Colonic mucosa (tissue), 4 donors: ENCODE data around the gene CCNB2. TPM values are rescaled to one million over a fixed set of nuclear protein-coding genes. Genes with fewer than 3 reads are reported as not detected.
A peak's percentile ranks its signal among the peaks of the same experiment; 100 is the strongest.
"Not testable (repeated sequence)": the region's sequence is repeated elsewhere in the genome, so short reads cannot be mapped to it uniquely, and the experiment has no call there.

ENCODE experiments used
- DNase-seq: peaks from one replicate; pipeline ENCODE4 v3.0.0-alpha.2; 2020
- H3K27ac ChIP-seq: fragments of 200-600 bp; one replicate; pipeline ENCODE4 v1.8.0; 2021
- H3K27me3 ChIP-seq: fragments of 200-600 bp; one replicate; pipeline ENCODE4 v1.8.0; 2021
- H3K36me3 ChIP-seq: fragments of 200-600 bp; one replicate; pipeline ENCODE4 v1.8.0; 2021
- H3K4me1 ChIP-seq: fragments of 200-600 bp; one replicate; pipeline ENCODE4 v1.8.0; 2021; ENCODE audit warnings: mild to moderate bottlenecking
- H3K4me3 ChIP-seq: fragments of 200-600 bp; one replicate; pipeline ENCODE4 v1.8.0; 2021
- H3K9ac ChIP-seq, 2 donors: one replicate each; pipeline ENCODE4 v1.7.0; 2013; ENCODE audit warnings: control low read depth in 2 of 2, low read depth in 2 of 2, low read length in 2 of 2
- H3K9me3 ChIP-seq: fragments of 200-600 bp; one replicate; pipeline ENCODE4 v1.8.0; 2021
- intact Hi-C: fragments of 100-400 bp; cut with DNase I; formaldehyde crosslinking; loops from one replicate; pipeline ENCODE4 v1.14.1; 2022
- total RNA-seq, 2 donors: library from RNA; stranded (reverse); fragmentation: NEBNext Ultra II Directional in 1 of 2; extraction: Animal tissue kit (Norgen Biotek cat#: 25700) in 1 of 2; gene quantifications; one replicate each; pipeline ENCODE4 v1.2.1, GENCODE V29; 2021
- TF ChIP-seq, protein P1 (sequence below): fragments of 200-600 bp; IDR thresholded peaks from one replicate; pipeline ENCODE4 v1.8.0; 2022; ENCODE audit warnings: antibody characterized with exemption, mild to moderate bottlenecking
- donor health status: healthy.
- donor health status: DM: no; HTN: no; CAD: no.
- donor health status: DM: no; HTN: no; CAD: no.

CCNB2 gene
- total RNA-seq, 2 donors from 2014 or later = 22.7 to 64.0 TPM

DNA sequence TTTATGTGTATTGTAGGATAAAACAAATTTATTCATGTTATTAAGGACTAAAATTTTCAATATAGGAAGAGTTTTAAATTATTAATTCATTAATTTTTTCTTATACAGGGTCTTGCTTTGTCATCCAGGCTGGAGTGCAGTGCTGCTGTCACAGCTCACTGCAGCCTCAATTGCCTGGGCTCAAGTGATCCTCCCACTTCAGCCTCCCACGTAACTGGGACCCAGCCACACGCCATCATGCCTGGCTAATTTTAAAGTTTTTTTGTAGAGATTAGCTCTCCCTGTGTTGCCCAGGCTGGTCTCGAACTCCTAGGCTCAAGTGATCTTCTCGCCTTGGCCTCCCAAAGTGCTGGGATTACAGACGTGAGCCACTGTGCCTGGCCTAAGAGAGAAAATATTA is 14.7 kb downstream of the CCNB2 start:
- DNase-seq = no peak
- Histone ChIP-seq H3K4me3 (no peak overlapping the region), H3K36me3 (no peaks in the 10 kb centered on the region), H3K4me1 (peaks cover 4% of the 10 kb centered on the region), H3K9me3 (no peaks in the 10 kb centered on the region), H3K27me3 (no peaks in the 10 kb centered on the region), H3K27ac (no peak overlapping the region), H3K9ac (no peak overlapping the region)
- intact Hi-C loops = no loop called here
- TF ChIP-seq, protein P1, sequence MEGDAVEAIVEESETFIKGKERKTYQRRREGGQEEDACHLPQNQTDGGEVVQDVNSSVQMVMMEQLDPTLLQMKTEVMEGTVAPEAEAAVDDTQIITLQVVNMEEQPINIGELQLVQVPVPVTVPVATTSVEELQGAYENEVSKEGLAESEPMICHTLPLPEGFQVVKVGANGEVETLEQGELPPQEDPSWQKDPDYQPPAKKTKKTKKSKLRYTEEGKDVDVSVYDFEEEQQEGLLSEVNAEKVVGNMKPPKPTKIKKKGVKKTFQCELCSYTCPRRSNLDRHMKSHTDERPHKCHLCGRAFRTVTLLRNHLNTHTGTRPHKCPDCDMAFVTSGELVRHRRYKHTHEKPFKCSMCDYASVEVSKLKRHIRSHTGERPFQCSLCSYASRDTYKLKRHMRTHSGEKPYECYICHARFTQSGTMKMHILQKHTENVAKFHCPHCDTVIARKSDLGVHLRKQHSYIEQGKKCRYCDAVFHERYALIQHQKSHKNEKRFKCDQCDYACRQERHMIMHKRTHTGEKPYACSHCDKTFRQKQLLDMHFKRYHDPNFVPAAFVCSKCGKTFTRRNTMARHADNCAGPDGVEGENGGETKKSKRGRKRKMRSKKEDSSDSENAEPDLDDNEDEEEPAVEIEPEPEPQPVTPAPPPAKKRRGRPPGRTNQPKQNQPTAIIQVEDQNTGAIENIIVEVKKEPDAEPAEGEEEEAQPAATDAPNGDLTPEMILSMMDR = no peak

DNA sequence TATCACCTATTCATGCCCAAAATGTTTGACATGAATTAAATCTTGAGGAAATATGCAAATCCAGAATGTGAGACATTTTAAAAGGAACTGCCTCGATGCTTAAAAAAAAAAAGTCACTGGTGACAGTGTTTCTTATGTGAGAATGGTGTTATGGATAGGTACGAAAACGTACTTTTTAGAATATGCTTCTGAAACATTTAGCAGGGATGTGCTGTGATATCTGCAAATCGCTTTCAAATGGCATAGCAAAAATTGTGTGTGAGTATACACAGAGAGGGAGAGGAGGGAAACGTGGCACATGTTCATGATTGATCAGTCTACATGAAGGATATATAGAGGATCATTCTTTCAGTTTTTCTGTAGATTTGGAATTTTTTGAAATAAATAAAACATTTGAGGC is 16.0 kb downstream of the CCNB2 start:
- intact Hi-C loops = no loop called here

GRCh38 chr15:59124261-59124660 is 19.3 kb downstream of the CCNB2 start:
- peak; percentile 73 for DNase-seq
- Histone ChIP-seq H3K36me3 (no peaks in the 10 kb centered on the region), H3K9me3 (no peaks in the 10 kb centered on the region), H3K4me3 (no peak overlapping the region), H3K27me3 (no peaks in the 10 kb centered on the region), H3K27ac (peak overlapping the region; percentile 62), H3K4me1 (peaks cover 4% of the 10 kb centered on the region), H3K9ac (no peak overlapping the region)
- intact Hi-C loops = no loop called here
- TF ChIP-seq, protein P1 = no peak

More for the DNA sequence above, 16.0 kb downstream of the CCNB2 start:
- no peaks in the 10 kb centered on the region for H3K36me3 ChIP-seq
- H3K4me1 ChIP-seq = peaks cover 4% of the 10 kb centered on the region
- H3K27ac ChIP-seq = no peak overlapping the region
- H3K4me3 ChIP-seq = no peak overlapping the region
- H3K27me3 ChIP-seq = no peaks in the 10 kb centered on the region
- DNase-seq = no peak
- H3K9me3 ChIP-seq = no peaks in the 10 kb centered on the region
- TF ChIP-seq, protein P1 = no peak
- H3K9ac ChIP-seq = no peak overlapping the region

DNA sequence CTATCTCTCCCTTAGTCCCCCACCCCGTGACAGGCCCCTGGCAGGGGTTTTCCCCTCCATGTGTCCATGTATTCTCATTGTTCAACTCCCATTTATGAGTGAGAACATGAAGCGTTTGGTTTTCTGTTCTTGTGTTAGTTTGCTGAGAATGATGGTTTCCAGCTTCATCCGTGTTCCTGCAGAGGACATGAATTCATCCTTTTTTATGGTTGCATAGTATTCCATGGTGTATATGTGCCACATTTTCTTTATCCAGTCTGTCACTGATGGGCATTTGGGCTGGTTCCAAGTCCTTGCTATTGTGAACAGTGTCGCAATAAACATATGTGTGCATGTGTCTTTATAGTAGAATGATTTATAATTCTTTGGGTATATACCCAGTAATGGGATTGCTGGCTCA is 20.7 kb downstream of the CCNB2 start:
- DNase-seq, H3K9ac ChIP-seq, H3K4me1 ChIP-seq, intact Hi-C loops, H3K9me3 ChIP-seq, H3K27me3 ChIP-seq, H3K27ac ChIP-seq, H3K36me3 ChIP-seq, H3K4me3 ChIP-seq: not testable (repeated sequence)

DNA sequence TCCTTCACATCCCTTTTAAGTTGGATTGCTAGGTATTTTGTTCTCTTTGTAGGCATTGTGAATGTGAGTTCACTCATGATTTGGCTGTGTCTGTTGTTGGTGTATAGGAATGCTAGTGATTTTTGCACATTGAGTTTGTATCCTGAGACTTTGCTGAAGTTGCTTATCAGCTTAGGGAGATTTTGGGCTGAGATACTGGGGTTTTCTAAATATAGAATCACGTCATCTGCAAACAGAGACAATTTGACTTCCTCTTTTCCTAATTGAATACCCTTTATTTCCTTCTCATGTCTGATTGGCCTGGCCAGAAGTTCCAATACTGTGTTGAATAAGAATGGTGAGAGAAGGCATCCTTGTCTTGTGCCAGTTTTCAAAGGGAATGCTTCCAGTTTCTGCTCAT is 22.3 kb downstream of the CCNB2 start:
- H3K27ac ChIP-seq, DNase-seq, H3K36me3 ChIP-seq, H3K9ac ChIP-seq, intact Hi-C loops, H3K27me3 ChIP-seq, H3K9me3 ChIP-seq, H3K4me3 ChIP-seq: not testable (repeated sequence)
- peaks cover 12% of the 10 kb centered on the region for H3K4me1 ChIP-seq

DNA sequence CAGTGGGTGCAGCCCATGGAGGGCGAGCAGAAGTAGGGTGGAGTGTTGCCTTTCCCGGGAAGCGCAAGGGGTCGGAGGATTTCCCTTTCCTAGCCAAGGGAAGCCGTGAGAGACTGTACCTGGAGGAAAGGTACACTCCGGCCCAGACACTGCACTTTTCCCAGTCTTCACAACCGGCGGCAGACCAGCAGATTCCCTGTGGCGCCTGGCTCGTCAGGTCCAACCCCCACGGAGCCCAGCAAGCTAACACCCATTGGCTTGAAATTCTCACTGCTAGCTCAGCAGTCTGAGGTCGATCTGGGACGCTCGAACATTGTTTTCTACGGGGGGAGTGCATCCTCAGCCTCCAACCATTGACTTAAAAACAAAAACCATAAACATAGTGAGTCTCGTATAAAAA is 26.5 kb downstream of the CCNB2 start:
- Histone ChIP-seq H3K27me3 (no peaks in the 10 kb centered on the region), H3K9me3 (no peaks in the 10 kb centered on the region), H3K4me1 (peaks cover 8% of the 10 kb centered on the region), H3K4me3 (no peak overlapping the region), H3K9ac (peak overlapping the region; percentile 1 to 58), H3K27ac (peak overlapping the region; percentile 80), H3K36me3 (no peaks in the 10 kb centered on the region)
- no peak for DNase-seq
- TF ChIP-seq, protein P1 = no peak
- intact Hi-C loops = no loop called here
